SK-N-SH (cell line): Measurements from ENCODE around the gene COBLL1. TPM values are rescaled to one million over a fixed set of nuclear protein-coding genes. Genes with fewer than 3 reads are reported as not detected.

Experiments used
- CTCF ChIA-PET: fragments of 300-600, 350-600 bp; formaldehyde crosslinking; extraction: SDS; loops from one replicate; lab custom pipeline; 2021; lab: Yijun Ruan, JAX
- POLR2A ChIA-PET: fragments of 350-600 bp; sonication (Branson Sonifier 250); formaldehyde crosslinking; extraction: SDS; loops from one replicate; lab custom pipeline; 2020; ENCODE audit warnings: antibody characterized with exemption, inconsistent platforms; lab: Yijun Ruan, JAX
- DNase-seq: peaks from one replicate; pipeline ENCODE4 v3.0.0; 2012
- H2AFZ ChIP-seq: fragments of 200-600 bp; sonication (generic); 2 replicates; pipeline ENCODE4 v1.8.1; 2016; ENCODE audit warnings: antibody characterized with exemption, mild to moderate bottlenecking, low read depth
- H3F3A ChIP-seq: fragments of 200-600 bp; sonication (generic); replicated peaks from 2 replicates; pipeline ENCODE3; 2016; ENCODE audit warnings: antibody characterized with exemption, mild to moderate bottlenecking; ENCODE audit not compliant: insufficient read depth
- H3K27ac ChIP-seq, 2 experiments: fragments of 200-500 bp in 1 of 2; fragments of 200-600 bp in 1 of 2; sonication (Bioruptor generic) in 1 of 2; sonication (generic), shearing (Covaris generic) in 1 of 2; 2 replicates each; pipeline versions ENCODE4 v1.5.1 to v1.6.1; 2014 to 2016; ENCODE audit warnings: low read depth in 2 of 2, inconsistent platforms in 1 of 2, low read length in 1 of 2, mild to moderate bottlenecking in 1 of 2, mixed read lengths in 1 of 2
- H3K27me3 ChIP-seq: fragments of 200-600 bp; sonication (generic), shearing (Covaris generic); 2 replicates; pipeline ENCODE4 v1.6.1; 2016; ENCODE audit warnings: mixed run types; ENCODE audit not compliant: insufficient read depth
- H3K36me3 ChIP-seq, 2 experiments: fragments of 200-500 bp in 1 of 2; fragments of 200-600 bp in 1 of 2; sonication (Bioruptor generic) in 1 of 2; sonication (generic) in 1 of 2; replicated peaks in 1 of 2; 2 replicates each; pipeline versions ENCODE3 to v1.5.1; 2014 to 2016; ENCODE audit warnings: low read length in 1 of 2, mild to moderate bottlenecking in 1 of 2; ENCODE audit not compliant: insufficient read depth in 2 of 2, control insufficient read depth in 1 of 2
- H3K4me1 ChIP-seq, 2 experiments: fragments of 200-500 bp in 1 of 2; fragments of 200-600 bp in 1 of 2; sonication (Bioruptor generic) in 1 of 2; sonication (generic), shearing (Covaris generic) in 1 of 2; 2 replicates each; pipeline versions ENCODE4 v1.5.1 to v1.6.1; 2014 to 2016; ENCODE audit warnings: low read depth in 1 of 2, low read length in 1 of 2, mixed run types in 1 of 2; ENCODE audit not compliant: insufficient read depth in 2 of 2, control insufficient read depth in 1 of 2
- H3K4me2 ChIP-seq: fragments of 200-600 bp; sonication (generic), shearing (Covaris generic); 2 replicates; pipeline ENCODE4 v1.6.1; 2017; ENCODE audit warnings: mixed run types
- H3K4me3 ChIP-seq, 2 experiments: fragments of 200-500 bp in 1 of 2; fragments of 200-600 bp in 1 of 2; sonication (Bioruptor generic) in 1 of 2; sonication (generic), shearing (Covaris generic) in 1 of 2; 2 replicates each; pipeline versions ENCODE4 v1.5.1 to v1.8.1; 2014 to 2016; ENCODE audit warnings: low read depth in 2 of 2, inconsistent platforms in 1 of 2, low read length in 1 of 2, mild to moderate bottlenecking in 1 of 2, mixed read lengths in 1 of 2, moderate library complexity in 1 of 2
- H3K79me2 ChIP-seq: fragments of 200-600 bp; sonication (generic); 2 replicates; pipeline ENCODE4 v1.8.1; 2017; ENCODE audit warnings: mild to moderate bottlenecking; ENCODE audit not compliant: insufficient read depth
- H3K9ac ChIP-seq: fragments of 200-600 bp; sonication (generic); 2 replicates; pipeline ENCODE4 v1.6.1; 2017; ENCODE audit warnings: mixed run types
- H3K9me2 ChIP-seq: fragments of 200-600 bp; sonication (generic); 2 replicates; pipeline ENCODE4 v1.6.1; 2017; ENCODE audit warnings: mixed run types
- H3K9me3 ChIP-seq: fragments of 200-600 bp; sonication (generic); 2 replicates; pipeline ENCODE4 v1.6.1; 2017; ENCODE audit warnings: mixed run types, mild to moderate bottlenecking, moderate library complexity
- H4K20me1 ChIP-seq: fragments of 200-600 bp; sonication (generic); 2 replicates; pipeline ENCODE4 v1.6.1; 2017; ENCODE audit warnings: mild to moderate bottlenecking, mixed run types; ENCODE audit not compliant: insufficient read depth
- CHD2 ChIP-seq: fragments of 150-350 bp; IDR thresholded peaks from 2 replicates; pipeline ENCODE4 v1.6.1; 2018; ENCODE audit warnings: low read length; ENCODE audit not compliant: partially characterized antibody
- ELF1 ChIP-seq: IDR thresholded peaks from 2 replicates; pipeline ENCODE4 v1.4.0; 2012
- EZH2phosphoT487 ChIP-seq: fragments of 200-600 bp; sonication (generic); IDR thresholded peaks from 2 replicates; pipeline ENCODE4 v1.6.1; 2017; ENCODE audit warnings: low read depth, mixed run types, mild to moderate bottlenecking, antibody characterized with exemption, moderate library complexity, borderline replicate concordance
- FOXJ3 ChIP-seq: sonication (generic); formaldehyde crosslinking; IDR thresholded peaks from 2 replicates; pipeline ENCODE4 v1.5.1; 2020; ENCODE audit warnings: mild to moderate bottlenecking, missing genetic modification reagents
- FOXM1 ChIP-seq: IDR thresholded peaks from 2 replicates; pipeline ENCODE4 v1.4.0; 2012; ENCODE audit warnings: low read depth, mild to moderate bottlenecking
- GABPA ChIP-seq: IDR thresholded peaks from 2 replicates; pipeline ENCODE4 v1.4.0; 2012; ENCODE audit warnings: low read depth, mild to moderate bottlenecking
- GATA2 ChIP-seq: sonication (generic); formaldehyde crosslinking; IDR thresholded peaks from 2 replicates; pipeline ENCODE4 v1.5.0; 2020; ENCODE audit warnings: mild to moderate bottlenecking, missing genetic modification reagents
- IRF3 ChIP-seq: fragments of 150-350 bp; IDR thresholded peaks from 2 replicates; pipeline ENCODE4 v1.6.1; 2016; ENCODE audit warnings: mild to moderate bottlenecking, low read depth, low read length
- JUND ChIP-seq: IDR thresholded peaks from 2 replicates; pipeline ENCODE4 v1.4.0; 2012
- MXI1 ChIP-seq: IDR thresholded peaks from 2 replicates; pipeline ENCODE4 v1.6.1; 2012; ENCODE audit warnings: mild to moderate bottlenecking, low read depth, low read length, improper control_type of control experiment
- NRF1 ChIP-seq: IDR thresholded peaks from 2 replicates; pipeline ENCODE4 v1.6.1; 2012; ENCODE audit warnings: low read depth, mild to moderate bottlenecking, low read length
- PBX3 ChIP-seq: IDR thresholded peaks from 2 replicates; pipeline ENCODE4; 2012
- RAD21 ChIP-seq: IDR thresholded peaks from 2 replicates; pipeline ENCODE4 v1.6.1; 2012; ENCODE audit warnings: mild to moderate bottlenecking, low read length
- SIN3A ChIP-seq: IDR thresholded peaks from 2 replicates; pipeline ENCODE4 v1.6.1; 2012; ENCODE audit warnings: low read depth, mild to moderate bottlenecking, low read length, moderate library complexity, borderline replicate concordance
- SMC3 ChIP-seq: IDR thresholded peaks from 2 replicates; pipeline ENCODE4 v1.6.1; 2012; ENCODE audit warnings: low read depth, low read length, improper control_type of control experiment
- TCF12 ChIP-seq: IDR thresholded peaks from 2 replicates; pipeline ENCODE4 v1.4.0; 2012
- TEAD4 ChIP-seq: IDR thresholded peaks from 2 replicates; pipeline ENCODE4 v1.4.0; 2012; ENCODE audit warnings: mild to moderate bottlenecking, borderline replicate concordance; ENCODE audit not compliant: insufficient read depth
- polyA plus RNA-seq, 3 experiments: library from polyadenylated mRNA; depleted of rRNA; stranded (reverse); fragments of >200 nt; gene quantifications; 2 replicates each; pipeline ENCODE4 v1.2.3, GENCODE V29; 2012
- TF ChIP-seq, protein P1 (sequence below): IDR thresholded peaks from 2 replicates; pipeline ENCODE4 v1.4.0; 2012; ENCODE audit warnings: low read depth
- TF ChIP-seq, protein P2 (sequence below): IDR thresholded peaks from 2 replicates; pipeline ENCODE4 v1.4.0; 2012; ENCODE audit warnings: low read depth, borderline replicate concordance
- TF ChIP-seq, protein P3 (sequence below): IDR thresholded peaks from 2 replicates; pipeline ENCODE4 v1.4.0; 2012; ENCODE audit warnings: low read depth, borderline replicate concordance

COBLL1 gene
- polyA plus RNA-seq, 1 of the 3 experiments (the other 2 are of a cell fraction), result 3.1 TPM

GRCh38 chr2:164693834-164694233, 147.8 kb downstream of the COBLL1 start:
- H2AFZ ChIP-seq, result no peak overlapping the region
- no peaks in the 10 kb centered on the region for H3K9me3 ChIP-seq
- H3K36me3 ChIP-seq, result peaks cover 0 to 21% of the 10 kb centered on the region in 2 experiments
- no peaks in the 10 kb centered on the region for H3K9me2 ChIP-seq
- peaks cover 7% of the 10 kb centered on the region for H3F3A ChIP-seq
- H3K27me3 ChIP-seq, result no peaks in the 10 kb centered on the region
- H3K4me1 ChIP-seq, result peaks cover 3 to 29% of the 10 kb centered on the region in 2 experiments; a peak in 3 of 4 replicates
- no peak overlapping the region for H3K4me2 ChIP-seq
- CTCF ChIA-PET, result interaction anchor here (1.2 to 3.0 kb wide), 4 partner anchors 9 to 133 kb away, joined by 3 to 12 read pairs (median 4); no protein-coding TSS in a partner anchor
- no peak for DNase-seq
- POLR2A ChIA-PET, result no interaction called here
- peak overlapping the region; percentile 64 to 73; a peak in 2 of 4 replicates for H3K27ac ChIP-seq
- TF ChIP-seq, protein P1, sequence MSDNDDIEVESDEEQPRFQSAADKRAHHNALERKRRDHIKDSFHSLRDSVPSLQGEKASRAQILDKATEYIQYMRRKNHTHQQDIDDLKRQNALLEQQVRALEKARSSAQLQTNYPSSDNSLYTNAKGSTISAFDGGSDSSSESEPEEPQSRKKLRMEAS, result no peak
- TF ChIP-seq GABPA (no peak), SMC3 (no peak), EZH2phosphoT487 (no peak), PBX3 (no peak), SIN3A (no peak), RAD21 (no peak), JUND (no peak), FOXJ3 (CRISPR knock-in tag) (no peak)
- TF ChIP-seq, protein P2, sequence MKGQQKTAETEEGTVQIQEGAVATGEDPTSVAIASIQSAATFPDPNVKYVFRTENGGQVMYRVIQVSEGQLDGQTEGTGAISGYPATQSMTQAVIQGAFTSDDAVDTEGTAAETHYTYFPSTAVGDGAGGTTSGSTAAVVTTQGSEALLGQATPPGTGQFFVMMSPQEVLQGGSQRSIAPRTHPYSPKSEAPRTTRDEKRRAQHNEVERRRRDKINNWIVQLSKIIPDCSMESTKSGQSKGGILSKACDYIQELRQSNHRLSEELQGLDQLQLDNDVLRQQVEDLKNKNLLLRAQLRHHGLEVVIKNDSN, result no peak
- TF ChIP-seq, all 33 proteins: peak for 0
- Histone ChIP-seq H3K9ac (no peak overlapping the region), H3K79me2 (no peaks in the 10 kb centered on the region), H4K20me1 (no peaks in the 10 kb centered on the region), H3K4me3 (no peak overlapping the region)

GRCh38 chr2:164693390-164693789, 148.2 kb downstream of the COBLL1 start:
- H3K36me3 ChIP-seq, result peaks cover 0 to 21% of the 10 kb centered on the region in 2 experiments
- no peak for DNase-seq
- H3K4me2 ChIP-seq, result no peak overlapping the region
- H4K20me1 ChIP-seq, result no peaks in the 10 kb centered on the region
- peak overlapping the region; percentile 64 to 73; a peak in 2 of 4 replicates for H3K27ac ChIP-seq
- no peak overlapping the region for H3K9ac ChIP-seq
- H3K4me1 ChIP-seq, result peaks cover 3 to 29% of the 10 kb centered on the region in 2 experiments; a peak in 3 of 4 replicates
- POLR2A ChIA-PET, result no interaction called here
- H3K79me2 ChIP-seq, result no peaks in the 10 kb centered on the region
- H3K9me2 ChIP-seq, result no peaks in the 10 kb centered on the region
- no peak overlapping the region for H2AFZ ChIP-seq
- H3K4me3 ChIP-seq, result no peak overlapping the region
- H3K27me3 ChIP-seq, result no peaks in the 10 kb centered on the region
- H3K9me3 ChIP-seq, result no peaks in the 10 kb centered on the region
- TF ChIP-seq CHD2 (no peak), FOXM1 (no peak), NRF1 (no peak), MXI1 (no peak), TEAD4 (no peak), IRF3 (no peak), TCF12 (no peak), ELF1 (no peak), RAD21 (no peak), JUND (no peak), GATA2 (no peak)
- TF ChIP-seq, protein P1, result no peak
- TF ChIP-seq, protein P3, sequence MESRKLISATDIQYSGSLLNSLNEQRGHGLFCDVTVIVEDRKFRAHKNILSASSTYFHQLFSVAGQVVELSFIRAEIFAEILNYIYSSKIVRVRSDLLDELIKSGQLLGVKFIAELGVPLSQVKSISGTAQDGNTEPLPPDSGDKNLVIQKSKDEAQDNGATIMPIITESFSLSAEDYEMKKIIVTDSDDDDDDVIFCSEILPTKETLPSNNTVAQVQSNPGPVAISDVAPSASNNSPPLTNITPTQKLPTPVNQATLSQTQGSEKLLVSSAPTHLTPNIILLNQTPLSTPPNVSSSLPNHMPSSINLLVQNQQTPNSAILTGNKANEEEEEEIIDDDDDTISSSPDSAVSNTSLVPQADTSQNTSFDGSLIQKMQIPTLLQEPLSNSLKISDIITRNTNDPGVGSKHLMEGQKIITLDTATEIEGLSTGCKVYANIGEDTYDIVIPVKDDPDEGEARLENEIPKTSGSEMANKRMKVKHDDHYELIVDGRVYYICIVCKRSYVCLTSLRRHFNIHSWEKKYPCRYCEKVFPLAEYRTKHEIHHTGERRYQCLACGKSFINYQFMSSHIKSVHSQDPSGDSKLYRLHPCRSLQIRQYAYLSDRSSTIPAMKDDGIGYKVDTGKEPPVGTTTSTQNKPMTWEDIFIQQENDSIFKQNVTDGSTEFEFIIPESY, result no peak
- TF ChIP-seq, all 33 proteins: peak for 0
- H3F3A ChIP-seq, result peaks cover 7% of the 10 kb centered on the region
- CTCF ChIA-PET, result interaction anchor here (1.2 to 3.0 kb wide), 4 partner anchors 9 to 133 kb away, joined by 3 to 12 read pairs (median 4); no protein-coding TSS in a partner anchor
